Ammon's horn (tissue), 1 donor: Measurements from ENCODE around the gene MTF1.
"Not testable (repeated sequence)": the region's sequence is repeated elsewhere in the genome, so short reads cannot be mapped to it uniquely, and the experiment has no call there.

Experiments
- DNase-seq: peaks from one replicate; pipeline ENCODE4 v3.0.0-alpha.2; 2016; ENCODE audit warnings: low spot score

Gene MTF1

DNA sequence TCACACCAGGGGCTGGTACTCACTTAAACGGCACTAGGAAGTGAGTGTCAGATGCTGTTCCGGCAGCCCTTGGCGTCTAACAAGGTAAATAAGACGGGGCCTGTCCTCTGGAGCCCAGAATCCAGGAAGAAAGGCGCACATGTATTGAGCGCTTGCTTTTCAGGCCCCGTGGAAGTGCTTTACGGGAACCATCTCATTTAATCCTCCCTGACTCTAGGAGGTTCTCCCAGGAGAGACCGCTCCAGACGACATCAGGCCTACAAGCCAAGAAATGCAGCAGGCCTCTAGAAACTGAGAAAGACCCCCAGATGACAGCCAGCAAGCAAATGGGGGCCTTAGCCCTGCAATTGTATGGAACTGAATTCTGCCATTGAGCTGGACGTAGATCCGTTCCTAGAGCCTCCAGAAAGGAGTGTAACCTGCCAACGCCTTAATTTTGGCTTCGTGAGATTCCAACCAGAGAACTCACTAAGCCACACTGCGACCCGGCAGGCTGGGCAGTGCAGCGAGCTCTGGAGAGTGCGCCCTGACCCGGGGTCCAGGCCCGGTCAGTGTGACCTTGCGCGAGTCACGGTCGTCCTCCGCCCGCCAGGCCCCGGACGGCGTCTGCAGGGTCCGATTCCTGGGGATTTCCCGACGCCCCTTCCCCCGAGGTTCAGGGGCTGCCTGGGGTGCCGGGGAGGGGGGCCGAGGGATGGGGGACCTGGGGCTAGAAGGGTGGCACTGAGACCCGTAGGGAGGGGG, 66.3 kb downstream of the MTF1 start:
- no peak for DNase-seq

DNA sequence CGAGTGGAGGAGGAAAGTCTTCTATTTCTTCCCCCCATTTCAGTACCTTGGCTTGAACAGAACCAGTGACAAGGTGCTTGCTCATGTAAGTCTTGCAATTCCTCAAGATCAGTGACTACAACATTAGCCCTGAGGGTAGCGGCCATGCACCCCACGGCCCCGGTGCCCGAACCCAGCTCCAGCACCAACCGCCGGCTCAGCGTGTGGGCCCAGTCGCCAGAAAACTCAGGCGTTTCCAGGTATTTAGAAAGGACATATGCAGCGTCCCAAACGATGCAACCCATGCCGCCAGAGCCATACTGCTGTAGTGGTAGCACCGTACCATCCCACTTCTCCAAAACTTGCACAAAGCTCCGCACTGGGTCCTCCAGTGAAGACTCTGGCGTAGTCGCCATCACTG, 76.9 kb downstream of the MTF1 start:
- DNase-seq: no peak

DNA sequence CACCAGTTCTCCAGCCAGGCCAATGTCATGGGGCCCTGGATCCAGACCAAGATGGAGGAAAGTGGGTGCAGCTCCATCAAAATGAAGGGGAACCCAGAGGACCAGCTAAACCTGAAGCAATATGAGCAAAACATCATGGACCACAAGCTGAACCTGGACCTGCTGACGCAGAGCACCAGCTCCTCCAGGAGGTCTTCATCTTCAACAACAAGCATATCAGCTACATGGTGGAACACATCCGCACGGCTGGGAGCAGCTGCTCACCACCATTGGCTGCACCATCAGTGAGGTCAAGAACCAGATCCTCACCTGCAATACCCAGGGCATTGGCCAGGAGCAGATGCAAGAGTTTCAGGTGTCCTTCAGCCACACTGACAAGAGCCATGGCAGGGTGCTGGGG, 80.7 kb downstream of the MTF1 start:
- DNase-seq: no peak

DNA sequence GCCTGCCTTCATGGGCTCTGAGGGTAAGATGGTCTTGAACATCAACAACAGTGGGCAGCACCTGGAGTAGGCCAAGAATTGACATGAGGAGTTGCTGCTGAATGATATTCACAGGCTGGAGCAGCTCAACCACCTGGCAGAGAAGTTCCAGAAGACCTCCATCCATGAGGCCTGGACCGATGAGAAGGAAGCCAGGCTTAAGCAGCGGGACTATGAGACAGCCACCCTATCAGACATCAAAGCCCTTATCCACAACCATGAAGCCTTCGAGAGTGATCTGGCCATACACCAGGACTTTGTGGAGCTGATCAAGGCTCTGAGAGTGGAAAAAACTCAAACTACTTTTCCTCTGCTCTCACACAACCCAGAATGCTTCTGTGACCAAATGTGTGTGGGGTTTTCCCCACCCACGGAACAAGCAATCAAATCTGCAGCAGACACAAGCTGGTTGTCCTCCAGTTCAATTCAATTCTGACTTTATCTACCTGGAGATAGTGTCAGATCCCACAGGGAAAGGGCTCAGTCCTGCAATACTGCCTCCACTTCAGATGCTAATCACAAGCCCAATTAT, 82.4 kb downstream of the MTF1 start:
- DNase-seq: no peak

DNA sequence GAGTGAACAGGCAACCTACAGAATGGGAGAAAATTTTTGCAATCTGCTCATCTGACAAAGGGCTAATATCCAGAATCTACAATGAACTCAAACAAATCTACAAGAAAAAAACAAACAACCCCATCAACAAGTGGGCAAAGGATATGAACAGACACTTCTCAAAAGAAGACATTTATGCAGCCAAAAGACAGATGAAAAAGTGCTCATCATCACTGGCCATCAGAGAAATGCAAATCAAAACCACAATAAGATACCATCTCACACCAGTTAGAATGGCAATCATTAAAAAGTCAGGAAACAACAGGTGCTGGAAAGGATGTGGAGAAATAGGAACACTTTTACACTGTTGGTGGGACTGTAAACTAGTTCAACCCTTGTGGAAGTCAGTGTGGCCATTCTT, 88.0 kb downstream of the MTF1 start:
- not testable (repeated sequence) for DNase-seq

DNA sequence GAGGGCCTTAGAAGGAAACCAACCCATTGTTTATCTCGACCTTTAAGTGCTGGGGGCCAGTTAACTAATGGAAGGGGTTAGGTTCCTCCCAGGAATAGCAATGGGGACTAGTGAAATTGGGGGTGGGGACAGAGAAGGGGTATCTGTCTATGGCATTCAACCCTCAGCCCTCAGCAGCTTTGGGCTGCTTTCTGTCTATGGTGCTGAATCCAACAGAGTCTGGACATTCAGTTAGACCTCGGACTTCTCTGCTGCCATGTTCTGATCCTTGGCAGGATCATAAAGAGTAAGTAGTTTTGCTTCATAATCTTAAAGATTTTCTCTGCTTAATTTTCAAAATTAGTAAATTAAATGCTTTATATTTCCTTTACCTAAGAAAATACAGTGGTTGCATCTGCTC, 91.9 kb downstream of the MTF1 start:
- no peak for DNase-seq

DNA sequence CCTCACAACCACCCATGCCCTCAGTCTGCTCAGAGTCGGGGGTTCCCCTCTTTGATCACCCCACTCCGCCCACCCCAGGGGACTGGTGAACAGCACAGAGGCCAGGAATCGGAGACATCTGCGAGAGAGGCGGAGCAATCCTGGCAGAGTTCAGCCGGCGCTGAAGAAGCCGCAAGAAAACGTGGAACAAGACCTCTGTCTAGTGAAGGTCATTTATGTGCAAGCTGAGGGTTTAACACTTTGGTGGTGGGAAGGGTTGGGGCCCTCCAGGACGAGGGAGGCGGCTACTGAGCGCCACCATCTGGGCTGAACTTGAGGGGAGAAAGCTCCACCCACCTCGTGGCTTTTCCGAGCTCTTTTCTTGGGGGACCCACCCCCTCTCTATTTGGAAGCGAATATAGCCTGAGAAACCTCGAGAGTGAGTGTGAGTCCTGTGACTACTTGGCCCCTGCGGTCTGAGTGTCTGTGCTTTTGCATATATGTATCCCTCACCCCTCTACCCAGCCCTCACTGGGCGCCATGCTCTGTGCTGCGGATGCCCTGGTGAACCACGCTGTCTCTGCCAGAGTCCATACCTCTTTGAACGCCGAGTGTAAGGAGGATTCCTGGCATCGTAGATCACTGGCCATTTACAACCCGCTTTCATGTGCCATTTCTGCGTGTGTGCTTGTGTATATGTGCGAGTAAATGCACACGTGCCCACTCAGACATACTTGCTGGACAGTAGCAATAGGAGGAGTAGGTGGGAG, 93.3 kb downstream of the MTF1 start:
- DNase-seq: peak; percentile 23

DNA sequence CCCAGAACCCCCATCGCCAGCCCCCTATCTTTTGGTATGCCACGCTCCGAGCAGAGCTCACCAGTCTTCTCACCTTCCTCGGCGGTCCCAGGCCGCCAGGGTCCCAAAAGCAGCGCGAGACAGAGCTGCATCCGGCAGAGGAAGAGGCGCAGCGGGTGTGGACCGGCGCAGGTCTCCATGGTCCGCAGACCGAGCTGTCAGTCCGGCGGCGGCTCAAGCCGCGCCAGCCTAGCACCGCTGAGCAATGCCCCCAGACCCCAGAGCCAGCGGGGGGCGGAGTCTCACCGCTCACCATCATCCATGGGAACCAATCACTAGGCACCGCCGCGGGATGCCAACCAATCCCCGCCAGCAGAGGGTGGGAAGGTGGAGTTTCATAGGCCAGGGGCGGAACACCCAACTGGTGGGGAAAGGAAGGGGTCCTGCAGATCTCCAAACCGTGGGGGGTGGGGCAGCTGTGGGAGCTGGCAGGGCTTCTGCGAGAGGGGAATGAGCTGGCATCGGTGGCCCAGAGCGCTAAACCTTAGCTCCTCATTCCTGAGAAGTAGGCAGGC, 94.4 kb downstream of the MTF1 start, which contains the start of gene EPHA10:
EPHA10 (minus strand) TSS at position 233 of the 554 bp plus-strand sequence; CDS start at position 179, 54 bp downstream.
- peak; percentile 69 for DNase-seq

DNA sequence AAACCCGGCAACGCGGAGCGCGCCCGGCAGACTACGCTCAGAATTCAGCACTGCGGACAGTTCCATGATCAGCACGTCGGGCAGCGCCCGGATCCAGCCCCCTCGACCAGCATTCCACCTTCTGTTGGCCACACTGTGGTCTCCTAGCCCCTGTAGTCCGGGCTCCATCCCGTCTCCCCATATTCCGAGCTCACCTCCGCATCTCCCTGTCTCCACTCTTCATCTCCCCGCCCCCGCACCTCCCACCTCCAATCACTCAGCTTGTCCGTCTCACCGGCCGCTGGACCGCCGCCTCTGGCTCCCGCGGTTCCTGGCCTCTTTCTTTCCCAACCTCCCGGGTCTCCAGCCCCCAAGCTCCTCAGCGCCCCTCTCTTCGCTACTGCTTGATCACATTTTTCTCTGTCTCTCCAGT, 95.0 kb downstream of the MTF1 start:
- no peak for DNase-seq

DNA sequence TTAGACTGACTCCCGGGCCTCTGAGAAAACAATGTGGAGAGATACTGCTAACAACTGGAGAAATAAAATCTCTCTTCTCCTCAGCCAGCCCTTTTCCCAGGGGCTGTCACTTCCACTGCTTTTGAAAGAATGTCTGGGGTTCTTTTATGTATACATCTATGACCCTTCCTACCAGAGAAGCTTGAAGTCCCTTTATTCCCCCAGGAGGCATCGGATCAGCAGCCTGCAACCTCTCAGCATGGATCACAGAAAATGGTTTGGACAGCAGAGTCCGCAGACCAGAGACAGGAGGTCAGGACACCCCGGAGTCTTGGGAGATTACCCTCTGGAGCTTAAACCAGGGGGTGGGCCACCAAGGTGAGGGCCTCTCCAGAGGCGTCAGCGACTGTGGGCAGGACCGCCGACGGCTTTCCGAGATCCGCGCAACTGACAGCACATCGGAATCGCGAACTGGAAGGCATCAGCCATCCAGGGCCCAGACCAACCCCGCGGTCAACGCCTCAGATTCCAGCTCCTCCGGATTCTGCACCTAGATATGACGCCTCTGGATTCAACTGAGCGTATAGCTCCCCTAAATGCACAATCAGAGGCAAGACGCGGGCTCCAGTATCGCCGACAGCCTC, 95.5 kb downstream of the MTF1 start:
- no peak for DNase-seq

DNA sequence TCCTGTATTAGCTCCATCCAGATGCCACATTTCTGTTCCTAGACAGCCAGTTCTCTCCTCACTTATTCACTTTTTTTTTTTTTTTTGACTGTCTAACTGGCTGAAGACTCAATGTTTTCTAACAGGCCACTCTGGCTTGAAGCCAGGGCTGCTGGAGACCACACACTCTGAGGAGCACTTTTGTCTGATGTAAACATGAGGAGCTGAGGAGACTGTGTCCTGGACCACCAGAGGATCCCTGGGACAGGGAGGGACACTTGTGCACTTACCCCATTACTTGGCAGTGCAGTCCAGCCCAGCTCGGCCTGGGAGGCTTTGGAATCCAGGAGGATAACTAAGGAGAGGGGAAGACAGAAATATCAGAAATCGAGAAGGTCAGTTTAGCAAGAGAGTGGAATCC, 96.9 kb downstream of the MTF1 start:
- DNase-seq: no peak

DNA sequence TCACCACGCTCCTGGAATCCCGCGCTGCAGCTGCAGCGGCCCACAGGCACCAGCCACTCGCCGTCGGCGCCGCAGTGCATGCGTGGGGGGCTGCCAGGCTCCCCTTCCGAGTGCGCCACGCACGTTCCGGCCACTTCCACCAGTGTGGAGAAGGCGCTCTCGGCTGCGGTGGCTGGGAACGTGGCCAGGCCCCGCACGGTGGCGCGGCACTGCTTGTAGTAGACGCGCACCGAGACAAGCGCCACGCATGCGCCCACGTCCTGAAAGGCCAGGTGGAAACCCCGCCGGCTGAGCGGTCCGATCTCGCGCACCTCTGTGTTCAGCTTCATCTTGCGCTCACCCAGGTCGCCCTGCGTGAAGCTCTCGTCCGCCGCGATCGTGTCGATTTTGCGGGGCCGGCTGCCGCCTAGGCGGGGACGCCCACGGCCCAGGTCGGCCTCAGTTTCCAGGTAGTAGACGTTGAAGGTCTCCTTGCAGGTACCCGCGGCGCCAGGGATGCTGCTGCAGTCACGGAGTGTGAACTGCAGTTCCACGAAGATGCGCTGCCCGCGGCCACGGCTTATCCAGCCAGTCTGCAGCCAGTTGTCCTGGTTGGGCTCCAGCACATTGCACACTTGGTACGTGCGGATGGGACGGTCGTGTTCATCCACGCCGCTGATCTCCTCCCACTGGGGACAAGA, 97.8 kb downstream of the MTF1 start:
- DNase-seq: no peak
